H1 (cell line): ENCODE data around the gene CDC42EP5. TPM values are rescaled to one million over a fixed set of nuclear protein-coding genes. Genes with fewer than 3 reads are reported as not detected.

ENCODE experiments used
- CTCF ChIA-PET: fragments of 300-600 bp; sonication (Branson Sonifier 250); formaldehyde crosslinking; loops from one replicate; lab custom pipeline; 2021; ENCODE audit not compliant: partially characterized antibody; lab: Charles Lee
- POLR2A ChIA-PET: fragments of 300-600 bp; sonication (Branson Sonifier 250); formaldehyde crosslinking; loops from one replicate; lab custom pipeline; 2021; ENCODE audit warnings: inconsistent platforms; ENCODE audit not compliant: partially characterized antibody; lab: Charles Lee
- DNase-seq, 2 experiments: peaks; one replicate each; pipeline versions ENCODE4 v3.0.0 to v3.0.0-alpha.2; 2010 to 2022; ENCODE audit warnings: low spot score in 2 of 2, low read depth in 1 of 2, mixed read lengths in 1 of 2
- FAIRE-seq: peaks from 2 replicates; lab custom pipeline; 2011; peaks lifted over from hg19 to GRCh38; lab: Jason Lieb, UNC
- H2AFZ ChIP-seq: 2 replicates; pipeline ENCODE4 v1.8.1; 2012; ENCODE audit warnings: low read length, inconsistent platforms
- H2AK5ac ChIP-seq: 2 replicates; pipeline ENCODE4 v1.6.1; 2013; ENCODE audit warnings: low read depth, low read length
- H2BK120ac ChIP-seq: replicated peaks from 2 replicates; pipeline ENCODE3; 2013; ENCODE audit warnings: low read depth, low read length, inconsistent platforms
- H2BK12ac ChIP-seq: 2 replicates; pipeline ENCODE4 v1.6.1; 2013; ENCODE audit warnings: low read depth, low read length
- H2BK15ac ChIP-seq: 2 replicates; pipeline ENCODE4 v1.6.1; 2013; ENCODE audit warnings: low read length
- H2BK20ac ChIP-seq: 2 replicates; pipeline ENCODE4 v1.6.1; 2013; ENCODE audit warnings: low read length
- H2BK5ac ChIP-seq: 2 replicates; pipeline ENCODE4 v1.6.1; 2013; ENCODE audit warnings: low read depth, low read length
- H3K14ac ChIP-seq: 2 replicates; pipeline ENCODE4 v1.6.1; 2013; ENCODE audit warnings: inconsistent platforms; ENCODE audit not compliant: insufficient read length
- H3K18ac ChIP-seq: 2 replicates; pipeline ENCODE4 v1.6.1; 2013; ENCODE audit warnings: low read length; ENCODE audit errors: extremely low read depth
- H3K23ac ChIP-seq: 2 replicates; pipeline ENCODE4 v1.6.1; 2013; ENCODE audit warnings: inconsistent platforms; ENCODE audit not compliant: insufficient read length
- H3K23me2 ChIP-seq: 2 replicates; pipeline ENCODE4 v1.6.1; 2013; ENCODE audit warnings: low read depth, low read length
- H3K27ac ChIP-seq: 2 replicates; pipeline ENCODE4 v1.6.1; 2011; ENCODE audit warnings: low read depth, low read length, inconsistent platforms
- H3K27me3 ChIP-seq, 4 experiments: replicated peaks in 1 of 4; 1 replicate in 1 of 4; 2 replicates in 3 of 4; pipeline versions ENCODE4 v1.6.1 to v1.8.1; 2011 to 2013; ENCODE audit warnings: low read length in 3 of 4, mild to moderate bottlenecking in 3 of 4, inconsistent platforms in 2 of 4, mixed read lengths in 2 of 4, moderate library complexity in 1 of 4; ENCODE audit not compliant: control insufficient read depth in 3 of 4, insufficient read depth in 3 of 4; ENCODE audit errors: extremely low read depth in 1 of 4
- H3K36me3 ChIP-seq, 4 experiments: 2 replicates each; pipeline versions ENCODE4 v1.6.1 to v1.8.1; 2011 to 2013; ENCODE audit warnings: mild to moderate bottlenecking in 4 of 4, low read length in 3 of 4, moderate library complexity in 2 of 4, control low read depth in 1 of 4, inconsistent platforms in 1 of 4; ENCODE audit not compliant: insufficient read depth in 4 of 4, control insufficient read depth in 2 of 4
- H3K4ac ChIP-seq: replicated peaks from 2 replicates; pipeline ENCODE3; 2013; ENCODE audit warnings: low read length, low read depth, mixed read lengths, inconsistent platforms; ENCODE audit not compliant: insufficient read length
- H3K4me1 ChIP-seq, 4 experiments: replicated peaks in 1 of 4; 1 replicate in 1 of 4; 2 replicates in 3 of 4; pipeline versions ENCODE4 v1.6.1 to v1.8.1; 2011 to 2013; ENCODE audit warnings: low read length in 3 of 4, inconsistent platforms in 2 of 4, mixed read lengths in 1 of 4; ENCODE audit not compliant: insufficient read depth in 4 of 4, control insufficient read depth in 3 of 4
- H3K4me2 ChIP-seq, 2 experiments: 2 replicates each; pipeline versions ENCODE4 v1.6.1 to v1.8.1; 2011 to 2013; ENCODE audit warnings: low read depth in 2 of 2, low read length in 2 of 2, control low read depth in 1 of 2, inconsistent platforms in 1 of 2, mild to moderate bottlenecking in 1 of 2; ENCODE audit not compliant: insufficient read depth in 1 of 2
- H3K4me3 ChIP-seq, 4 experiments: fragments of 200-600, 300-600 bp in 1 of 4; sonication (generic), shearing (Covaris generic), sonication (Bioruptor Twin) in 1 of 4; 2 replicates each; pipeline versions ENCODE4 v1.5.1 to v1.8.1; 2011 to 2016; ENCODE audit warnings: low read length in 4 of 4, low read depth in 3 of 4, control low read depth in 2 of 4, inconsistent platforms in 2 of 4, mild to moderate bottlenecking in 2 of 4, mixed read lengths in 1 of 4, moderate library complexity in 1 of 4; ENCODE audit not compliant: insufficient read depth in 2 of 4; ENCODE audit errors: extremely low read depth in 1 of 4
- H3K56ac ChIP-seq: replicated peaks from 2 replicates; pipeline ENCODE3; 2013; ENCODE audit warnings: low read depth, mild to moderate bottlenecking, mixed read lengths, low read length, inconsistent platforms; ENCODE audit not compliant: insufficient read length
- H3K79me1 ChIP-seq: 2 replicates; pipeline ENCODE4 v1.6.1; 2013; ENCODE audit warnings: low read depth, low read length, control low read depth
- H3K79me2 ChIP-seq, 2 experiments: 2 replicates each; pipeline versions ENCODE4 v1.6.1 to v1.8.1; 2012 to 2013; ENCODE audit warnings: low read length in 2 of 2, mild to moderate bottlenecking in 2 of 2, inconsistent platforms in 1 of 2; ENCODE audit not compliant: insufficient read depth in 2 of 2, control insufficient read depth in 1 of 2
- H3K9ac ChIP-seq, 4 experiments: replicated peaks in 1 of 4; 1 replicate in 1 of 4; 2 replicates in 3 of 4; pipeline versions ENCODE4 v1.6.1 to v1.8.1; 2011 to 2013; ENCODE audit warnings: low read depth in 3 of 4, low read length in 3 of 4, control low read depth in 2 of 4, mild to moderate bottlenecking in 2 of 4, moderate library complexity in 2 of 4, inconsistent platforms in 1 of 4; ENCODE audit errors: extremely low read depth in 1 of 4
- H3K9me3 ChIP-seq, 2 experiments: 2 replicates each; pipeline versions ENCODE4 v1.6.1 to v1.8.1; 2012 to 2013; ENCODE audit warnings: mild to moderate bottlenecking in 2 of 2, moderate library complexity in 2 of 2, control low read depth in 1 of 2, inconsistent platforms in 1 of 2, low read depth in 1 of 2, low read length in 1 of 2, mixed read lengths in 1 of 2; ENCODE audit not compliant: insufficient read depth in 2 of 2
- H4K20me1 ChIP-seq, 2 experiments: replicated peaks in 1 of 2; 2 replicates each; pipeline versions ENCODE3 to v1.8.1; 2011 to 2013; ENCODE audit warnings: inconsistent platforms in 2 of 2, low read length in 2 of 2, mild to moderate bottlenecking in 1 of 2; ENCODE audit not compliant: insufficient read depth in 2 of 2, control insufficient read depth in 1 of 2
- H4K5ac ChIP-seq: 2 replicates; pipeline ENCODE4 v1.6.1; 2013; ENCODE audit warnings: low read length, low read depth, mixed read lengths, inconsistent platforms; ENCODE audit not compliant: insufficient read length
- H4K8ac ChIP-seq: 2 replicates; pipeline ENCODE4 v1.8.0; 2013; ENCODE audit warnings: mild to moderate bottlenecking, moderate library complexity, low read length, inconsistent platforms; ENCODE audit not compliant: insufficient read depth; ENCODE audit errors: extremely low read depth
- H4K91ac ChIP-seq: replicated peaks from 2 replicates; pipeline ENCODE3; 2013; ENCODE audit warnings: low read length, mixed read lengths, inconsistent platforms; ENCODE audit not compliant: insufficient read length
- CHD2 ChIP-seq: IDR thresholded peaks from 2 replicates; pipeline ENCODE4 v1.6.1; 2012; ENCODE audit warnings: low read length, improper control_type of control experiment
- CREB1 ChIP-seq: IDR thresholded peaks from 2 replicates; pipeline ENCODE4 v1.6.1; 2012; ENCODE audit warnings: inconsistent platforms
- NANOG ChIP-seq: IDR thresholded peaks from 2 replicates; pipeline ENCODE4 v1.6.1; 2011; ENCODE audit warnings: low read length, low read depth, mild to moderate bottlenecking, inconsistent platforms; ENCODE audit not compliant: insufficient read depth, poor library complexity, severe bottlenecking
- POLR2A ChIP-seq, 2 experiments: IDR thresholded peaks; 1 replicate in 1 of 2; 2 replicates in 1 of 2; pipeline ENCODE4 v1.6.1; 2011; ENCODE audit warnings: low read depth in 2 of 2, low read length in 2 of 2, mild to moderate bottlenecking in 2 of 2; ENCODE audit errors: control extremely low read depth in 1 of 2
- RFX5 ChIP-seq: IDR thresholded peaks from 2 replicates; pipeline ENCODE4 v1.6.1; 2011; ENCODE audit warnings: low read depth, low read length, improper control_type of control experiment, borderline replicate concordance
- SAP30 ChIP-seq: fragments of 300-600 bp; sonication (generic); IDR thresholded peaks from 2 replicates; pipeline ENCODE4 v1.7.1; 2012; ENCODE audit warnings: low read length, moderate library complexity, mild to moderate bottlenecking, inconsistent platforms; ENCODE audit not compliant: insufficient read depth, insufficient replicate concordance
- WGBS, 2 experiments: shearing (Covaris generic) in 1 of 2; methylation state at CpG; one replicate each; pipeline versions ENCODE4 v1.1.6 to v1.1.7; 2013 to 2015; ENCODE audit warnings: low lambda C conversion rate in 2 of 2, mixed read lengths in 2 of 2, inconsistent platforms in 1 of 2, low coverage in 1 of 2, missing lambda C conversion rate in 1 of 2; ENCODE audit not compliant: insufficient replicate concordance in 2 of 2, insufficient coverage in 1 of 2, insufficient read length in 1 of 2; ENCODE audit errors: extremely low coverage in 1 of 2, missing lambda C conversion rate in 1 of 2; 5-methylcytosine and 5-hydroxymethylcytosine counted together
- polyA plus RNA-seq, 7 experiments: library from polyadenylated mRNA; depleted of rRNA in 3 of 7; stranded (reverse) in 5 of 7; unstranded in 2 of 7; fragments of >200 nt in 5 of 7; fragments of 200-250 nt in 2 of 7; gene quantifications; 1 replicate in 5 of 7; 2 replicates in 1 of 7; 4 replicates in 1 of 7; pipeline versions ENCODE4 v1.2.1 to v1.2.3, GENCODE V29; 2011 to 2013; ENCODE audit warnings: missing spikeins in 2 of 7, mixed read lengths in 2 of 7
- total RNA-seq: library from RNA; stranded (reverse); fragmentation: NEBNext Ultra II Directional; extraction: Animal tissue kit (Norgen Biotek cat#: 25700); gene quantifications from 2 replicates; pipeline ENCODE4 v1.2.1, GENCODE V29; 2021
- TF ChIP-seq, protein P1 (sequence below): IDR thresholded peaks from 2 replicates; pipeline ENCODE4 v1.6.1; 2012; ENCODE audit warnings: inconsistent platforms
- TF ChIP-seq, protein P2 (sequence below), 3 experiments: IDR thresholded peaks; 1 replicate in 2 of 3; 2 replicates in 1 of 3; pipeline versions ENCODE4 v1.5.1 to v1.6.1; 2011; ENCODE audit warnings: low read length in 3 of 3, mild to moderate bottlenecking in 3 of 3, inconsistent platforms in 2 of 3, low read depth in 1 of 3, moderate library complexity in 1 of 3; ENCODE audit not compliant: insufficient read depth in 1 of 3; ENCODE audit errors: control extremely low read depth in 1 of 3

Gene CDC42EP5
- total and polyA plus RNA-seq, 2 of the 8 experiments (the other 6 are each of a cell fraction or from before 2014, with no cell fraction given), result 1.8 to 2.1 TPM

DNA sequence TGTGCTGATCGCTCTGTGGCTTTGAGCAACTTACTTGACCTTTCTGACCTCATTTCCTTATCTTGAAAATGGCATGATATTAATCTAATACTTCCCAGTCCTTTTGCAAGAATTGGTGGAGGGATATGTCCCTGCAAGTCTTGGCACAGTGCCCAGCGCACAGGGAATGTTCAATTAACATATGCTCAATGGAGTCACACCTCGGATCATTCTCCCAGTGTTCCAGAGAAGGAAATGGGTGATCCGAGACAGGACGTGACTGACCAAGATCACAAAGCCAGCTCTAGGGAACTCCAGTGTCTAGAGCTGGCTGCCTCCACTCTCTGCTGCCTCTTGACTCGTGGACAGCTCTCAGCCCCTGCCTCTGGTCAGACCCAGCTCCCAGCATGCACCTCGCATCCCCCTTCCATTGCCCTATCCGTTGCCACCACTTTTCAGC, 3.6 kb downstream of the CDC42EP5 start:
- no peak for FAIRE-seq
- H3K79me1 ChIP-seq, result no peaks in the 10 kb centered on the region
- CTCF ChIA-PET, result interaction anchor here (0.6 to 1.2 kb wide), 3 partner anchors 9 to 1072 kb away, joined by 3 to 4 read pairs (median 4); no protein-coding TSS in a partner anchor
- TF ChIP-seq POLR2A (IDR thresholded peaks at IDR 0.05; ENCODE audit: control extremely low read depth in 1 of 2, low read depth in 2 of 2, low read length in 2 of 2) (no peak), NANOG (no peak), RFX5 (no peak), SAP30 (no peak), CREB1 (no peak), CHD2 (no peak)
- TF ChIP-seq, protein P1, sequence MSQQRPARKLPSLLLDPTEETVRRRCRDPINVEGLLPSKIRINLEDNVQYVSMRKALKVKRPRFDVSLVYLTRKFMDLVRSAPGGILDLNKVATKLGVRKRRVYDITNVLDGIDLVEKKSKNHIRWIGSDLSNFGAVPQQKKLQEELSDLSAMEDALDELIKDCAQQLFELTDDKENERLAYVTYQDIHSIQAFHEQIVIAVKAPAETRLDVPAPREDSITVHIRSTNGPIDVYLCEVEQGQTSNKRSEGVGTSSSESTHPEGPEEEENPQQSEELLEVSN, result no peak
- TF ChIP-seq, protein P2, sequence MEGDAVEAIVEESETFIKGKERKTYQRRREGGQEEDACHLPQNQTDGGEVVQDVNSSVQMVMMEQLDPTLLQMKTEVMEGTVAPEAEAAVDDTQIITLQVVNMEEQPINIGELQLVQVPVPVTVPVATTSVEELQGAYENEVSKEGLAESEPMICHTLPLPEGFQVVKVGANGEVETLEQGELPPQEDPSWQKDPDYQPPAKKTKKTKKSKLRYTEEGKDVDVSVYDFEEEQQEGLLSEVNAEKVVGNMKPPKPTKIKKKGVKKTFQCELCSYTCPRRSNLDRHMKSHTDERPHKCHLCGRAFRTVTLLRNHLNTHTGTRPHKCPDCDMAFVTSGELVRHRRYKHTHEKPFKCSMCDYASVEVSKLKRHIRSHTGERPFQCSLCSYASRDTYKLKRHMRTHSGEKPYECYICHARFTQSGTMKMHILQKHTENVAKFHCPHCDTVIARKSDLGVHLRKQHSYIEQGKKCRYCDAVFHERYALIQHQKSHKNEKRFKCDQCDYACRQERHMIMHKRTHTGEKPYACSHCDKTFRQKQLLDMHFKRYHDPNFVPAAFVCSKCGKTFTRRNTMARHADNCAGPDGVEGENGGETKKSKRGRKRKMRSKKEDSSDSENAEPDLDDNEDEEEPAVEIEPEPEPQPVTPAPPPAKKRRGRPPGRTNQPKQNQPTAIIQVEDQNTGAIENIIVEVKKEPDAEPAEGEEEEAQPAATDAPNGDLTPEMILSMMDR (IDR thresholded peaks at IDR 0.05; ENCODE audit: control extremely low read depth in 1 of 3, insufficient read depth in 1 of 3, low read depth in 1 of 3, low read length in 3 of 3), result no peak
- no peak overlapping the region for H3K23ac ChIP-seq
- H3K18ac ChIP-seq, result no peak overlapping the region
- H3K23me2 ChIP-seq, result peaks cover 10% of the 10 kb centered on the region; the same call in 1 of the 2 replicates
- no peak overlapping the region for H4K91ac ChIP-seq
- no peak overlapping the region for H3K27ac ChIP-seq
- H2BK20ac ChIP-seq, result no peak overlapping the region
- peaks cover 3 to 10% (median 3%) of the 10 kb centered on the region in 4 experiments; a peak in 6 of 7 replicates for H3K4me1 ChIP-seq
- peaks cover 3 to 35% (median 24%) of the 10 kb centered on the region in 4 experiments for H3K27me3 ChIP-seq
- WGBS, 2 experiments, result 75% methylated on average over 8 of the region's 8 CpGs; no CpG with 5 or more reads in 1 of the 2 experiments
- H3K4me3 ChIP-seq, result no peak overlapping the region
- H4K20me1 ChIP-seq, result no peaks in the 10 kb centered on the region
- 0 out of 2 replicates have a peak overlapping the region, but pooled peaks have one; percentile 49 for H2BK15ac ChIP-seq
- H3K14ac ChIP-seq, result no peak overlapping the region
- no peak overlapping the region for H3K4me2 ChIP-seq
- H2AFZ ChIP-seq, result no peak overlapping the region
- no peak overlapping the region for H3K9ac ChIP-seq
- H2BK120ac ChIP-seq, result no peak overlapping the region
- peak overlapping the region; percentile 30; the same call in 1 of the 2 replicates for H2BK12ac ChIP-seq
- peak overlapping the region; percentile 69; the same call in 1 of the 2 replicates for H2AK5ac ChIP-seq
- H3K36me3 ChIP-seq, result no peaks in the 10 kb centered on the region
- H3K79me2 ChIP-seq, result no peaks in the 10 kb centered on the region
- H3K9me3 ChIP-seq, result no peaks in the 10 kb centered on the region
- no peak for DNase-seq
- POLR2A ChIA-PET, result interaction anchor here (1.0 to 1.2 kb wide), 3 partner anchors 12 to 33 kb away, joined by 3 to 4 read pairs (median 3); no protein-coding TSS in a partner anchor
- H2BK5ac ChIP-seq, result no peak overlapping the region
- no peak overlapping the region for H4K8ac ChIP-seq
- no peak overlapping the region for H3K4ac ChIP-seq
- no peak overlapping the region for H3K56ac ChIP-seq
- H4K5ac ChIP-seq, result no peak overlapping the region
